HCT116 (cell line): ENCODE data around the gene KIF5C. TPM values are rescaled to one million over a fixed set of nuclear protein-coding genes. Genes with fewer than 3 reads are reported as not detected.

Experiments
- ATAC-seq: fragments of 200-7000 bp; cut with Tn5 transposase; 2 replicates; pipeline ENCODE4 v1.9.1; 2020; ENCODE audit warnings: mild to moderate bottlenecking, moderate library complexity
- BruUV-seq: library from RNA; stranded (reverse); fragments of 400-500 nt; replicated peaks from 2 replicates; lab custom pipeline; 2021; lab: Mats Ljungman, UMichigan
- CTCF ChIA-PET: fragments of 300-600 bp; sonication (Branson Sonifier 250); formaldehyde crosslinking; loops from one replicate; lab custom pipeline; 2021; ENCODE audit warnings: antibody characterized with exemption; lab: Charles Lee
- POLR2A ChIA-PET: fragments of 300-600, 350-600 bp; sonication (Branson Sonifier 250); formaldehyde crosslinking; loops from one replicate; lab custom pipeline; 2021; ENCODE audit warnings: antibody characterized with exemption; lab: Charles Lee
- RAD21 ChIA-PET, 2 experiments: fragments of 300-600 bp; sonication (Branson Sonifier 250); formaldehyde crosslinking; loops; one replicate each; lab custom pipeline; 2023; ENCODE audit warnings: low total read pairs in 2 of 2; ENCODE audit not compliant: uncharacterized antibody in 2 of 2, unreplicated experiment in 2 of 2, low non-redundant PET in 1 of 2; lab: Charles Lee
- DNase-seq: peaks from one replicate; pipeline ENCODE4 v3.0.0-alpha.2; 2010; ENCODE audit warnings: low read depth, low spot score
- H2AFZ ChIP-seq: fragments of 200-600 bp; shearing (Covaris generic), sonication (generic); 2 replicates; pipeline ENCODE4 v1.6.1; 2017; ENCODE audit warnings: low read depth, mixed run types, mixed read lengths, antibody characterized with exemption, low read length; ENCODE audit not compliant: poor library complexity, severe bottlenecking
- H3K27ac ChIP-seq: 2 replicates; pipeline ENCODE4 v1.5.1; 2012; ENCODE audit warnings: low read depth, low read length
- H3K27me3 ChIP-seq: fragments of 200-600 bp; sonication (generic); 2 replicates; pipeline ENCODE4 v1.6.1; 2016; ENCODE audit warnings: mixed run types, low read length, mixed read lengths; ENCODE audit not compliant: insufficient read depth
- H3K36me3 ChIP-seq, 2 experiments: fragments of 200-500 bp in 1 of 2; fragments of 200-600 bp in 1 of 2; sonication (Bioruptor generic) in 1 of 2; sonication (generic) in 1 of 2; 2 replicates each; pipeline versions ENCODE4 v1.5.1 to v1.6.1; 2014 to 2016; ENCODE audit warnings: low read length in 2 of 2, inconsistent platforms in 1 of 2, mixed read lengths in 1 of 2, mixed run types in 1 of 2; ENCODE audit not compliant: insufficient read depth in 2 of 2, control insufficient read depth in 1 of 2
- H3K4me1 ChIP-seq, 2 experiments: fragments of 200-600 bp in 1 of 2; sonication (generic) in 1 of 2; 2 replicates each; pipeline versions ENCODE4 v1.5.1 to v1.6.1; 2012 to 2017; ENCODE audit warnings: low read length in 2 of 2, inconsistent platforms in 1 of 2, mild to moderate bottlenecking in 1 of 2, mixed read lengths in 1 of 2, mixed run types in 1 of 2, moderate library complexity in 1 of 2; ENCODE audit not compliant: insufficient read depth in 2 of 2, control insufficient read depth in 1 of 2
- H3K4me2 ChIP-seq: fragments of 200-600 bp; sonication (generic); 2 replicates; pipeline ENCODE4 v1.6.1; 2017; ENCODE audit warnings: mixed run types, low read length, mixed read lengths
- H3K4me3 ChIP-seq, 2 experiments: fragments of 200-600 bp in 1 of 2; sonication (generic) in 1 of 2; replicated peaks in 1 of 2; 2 replicates each; pipeline ENCODE4 v1.5.1; 2011 to 2016; ENCODE audit warnings: low read length in 2 of 2, control low read depth in 1 of 2, low read depth in 1 of 2, mild to moderate bottlenecking in 1 of 2, mixed read lengths in 1 of 2, mixed run types in 1 of 2
- H3K79me2 ChIP-seq: fragments of 200-600 bp; sonication (generic); 2 replicates; pipeline ENCODE4 v1.6.1; 2017; ENCODE audit warnings: mild to moderate bottlenecking, mixed run types, low read length, moderate library complexity, mixed read lengths; ENCODE audit not compliant: insufficient read depth
- H3K9ac ChIP-seq: fragments of 200-600 bp; sonication (generic); 2 replicates; pipeline ENCODE4 v1.6.1; 2016; ENCODE audit warnings: low read length, mixed read lengths
- H3K9me2 ChIP-seq: fragments of 200-600 bp; sonication (generic), shearing (Covaris generic); 2 replicates; pipeline ENCODE4 v1.6.1; 2017; ENCODE audit warnings: mixed run types, mild to moderate bottlenecking, moderate library complexity; ENCODE audit not compliant: insufficient read depth
- H3K9me3 ChIP-seq, 2 experiments: fragments of 200-500 bp in 1 of 2; fragments of 200-600 bp in 1 of 2; sonication (Bioruptor generic) in 1 of 2; sonication (generic) in 1 of 2; 2 replicates each; pipeline ENCODE4 v1.6.1; 2014 to 2017; ENCODE audit warnings: low read length in 2 of 2, mixed read lengths in 2 of 2, inconsistent platforms in 1 of 2, low read depth in 1 of 2, mild to moderate bottlenecking in 1 of 2, mixed run types in 1 of 2, moderate library complexity in 1 of 2; ENCODE audit not compliant: control insufficient read depth in 1 of 2, insufficient read depth in 1 of 2
- H4K20me1 ChIP-seq: fragments of 200-600 bp; sonication (generic), shearing (Covaris generic); 2 replicates; pipeline ENCODE4 v1.6.1; 2017; ENCODE audit warnings: mixed run types, mild to moderate bottlenecking, moderate library complexity; ENCODE audit not compliant: insufficient read depth
- ATF3 ChIP-seq: IDR thresholded peaks from 2 replicates; pipeline ENCODE4 v1.6.1; 2012
- CBX3 ChIP-seq: IDR thresholded peaks from 2 replicates; pipeline ENCODE4 v1.6.1; 2012; ENCODE audit warnings: low read depth
- CEBPB ChIP-seq: IDR thresholded peaks from 2 replicates; pipeline ENCODE4 v1.6.1; 2012; ENCODE audit warnings: low read depth
- CTCF ChIP-seq, 3 experiments: fragments of 200-600 bp in 1 of 3; sonication (generic) in 1 of 3; IDR thresholded peaks in 2 of 3; conservative IDR thresholded peaks in 1 of 3; 2 replicates each; pipeline ENCODE4 v1.5.1; 2012 to 2017; ENCODE audit warnings: low read depth in 2 of 3, low read length in 2 of 3, antibody characterized with exemption in 1 of 3, borderline replicate concordance in 1 of 3, control low read depth in 1 of 3, mild to moderate bottlenecking in 1 of 3, mixed read lengths in 1 of 3, mixed run types in 1 of 3, moderate library complexity in 1 of 3; ENCODE audit not compliant: insufficient read depth in 1 of 3
- EGR1 ChIP-seq: IDR thresholded peaks from 2 replicates; pipeline ENCODE4 v1.6.1; 2012; ENCODE audit warnings: low read depth
- ELF1 ChIP-seq: IDR thresholded peaks from 2 replicates; pipeline ENCODE4 v1.6.1; 2012; ENCODE audit warnings: low read depth, borderline replicate concordance
- EZH2 ChIP-seq: fragments of 200-600 bp; sonication (generic); IDR thresholded peaks from 2 replicates; pipeline ENCODE4 v1.6.1; 2017; ENCODE audit warnings: antibody characterized with exemption, mixed run types
- EZH2phosphoT487 ChIP-seq: fragments of 200-600 bp; IDR thresholded peaks from 2 replicates; pipeline ENCODE4 v1.6.1; 2018; ENCODE audit warnings: antibody characterized with exemption, borderline replicate concordance
- FOSL1 ChIP-seq: IDR thresholded peaks from 2 replicates; pipeline ENCODE4 v1.6.1; 2012; ENCODE audit warnings: low read depth
- MAX ChIP-seq: IDR thresholded peaks from 2 replicates; pipeline ENCODE4 v1.6.1; 2012
- POLR2A ChIP-seq: IDR thresholded peaks from 2 replicates; pipeline ENCODE4 v1.7.0; 2011; ENCODE audit warnings: borderline replicate concordance; ENCODE audit not compliant: insufficient read depth, insufficient read length; ENCODE audit errors: extremely low read depth
- POLR2AphosphoS5 ChIP-seq: IDR thresholded peaks from 2 replicates; pipeline ENCODE4 v1.6.1; 2011; ENCODE audit warnings: mild to moderate bottlenecking, low read depth, low read length, moderate library complexity
- RAD21 ChIP-seq: IDR thresholded peaks from 2 replicates; pipeline ENCODE4 v1.6.1; 2012; ENCODE audit warnings: low read depth, mild to moderate bottlenecking
- SP1 ChIP-seq: IDR thresholded peaks from 2 replicates; pipeline ENCODE4 v1.6.1; 2012; ENCODE audit warnings: low read depth
- SRF ChIP-seq: IDR thresholded peaks from 2 replicates; pipeline ENCODE4 v1.6.1; 2012; ENCODE audit warnings: low read depth
- ZFX ChIP-seq: fragments of 450-650 bp; IDR thresholded peaks from 2 replicates; pipeline ENCODE4 v1.6.1; 2017
- ZNF274 ChIP-seq: fragments of 200-500 bp; sonication (Bioruptor generic); IDR thresholded peaks from 2 replicates; pipeline ENCODE4 v1.6.1; 2014; ENCODE audit warnings: mild to moderate bottlenecking, low read depth, low read length, inconsistent platforms
- intact Hi-C: fragments of 100-400 bp; cut with micrococcal nuclease; formaldehyde crosslinking; loops from 2 replicates; pipeline ENCODE4 v1.10.0; 2022
- total RNA-seq: library from RNA; stranded (reverse); gene quantifications from one replicate; pipeline ENCODE4 v1.2.1, GENCODE V29; 2021; ENCODE audit not compliant: unreplicated experiment
- TF ChIP-seq, protein P1 (sequence below): IDR thresholded peaks from 2 replicates; pipeline ENCODE4 v1.6.1; 2011; ENCODE audit warnings: mild to moderate bottlenecking, low read length, moderate library complexity; ENCODE audit not compliant: insufficient replicate concordance; ENCODE audit errors: extremely low read depth
- TF ChIP-seq, protein P2 (sequence below): IDR thresholded peaks from 2 replicates; pipeline ENCODE4 v1.6.1; 2012; ENCODE audit warnings: low read depth

KIF5C gene
- total RNA-seq, 1 experiment from 2014 or later: 6.5 TPM

DNA sequence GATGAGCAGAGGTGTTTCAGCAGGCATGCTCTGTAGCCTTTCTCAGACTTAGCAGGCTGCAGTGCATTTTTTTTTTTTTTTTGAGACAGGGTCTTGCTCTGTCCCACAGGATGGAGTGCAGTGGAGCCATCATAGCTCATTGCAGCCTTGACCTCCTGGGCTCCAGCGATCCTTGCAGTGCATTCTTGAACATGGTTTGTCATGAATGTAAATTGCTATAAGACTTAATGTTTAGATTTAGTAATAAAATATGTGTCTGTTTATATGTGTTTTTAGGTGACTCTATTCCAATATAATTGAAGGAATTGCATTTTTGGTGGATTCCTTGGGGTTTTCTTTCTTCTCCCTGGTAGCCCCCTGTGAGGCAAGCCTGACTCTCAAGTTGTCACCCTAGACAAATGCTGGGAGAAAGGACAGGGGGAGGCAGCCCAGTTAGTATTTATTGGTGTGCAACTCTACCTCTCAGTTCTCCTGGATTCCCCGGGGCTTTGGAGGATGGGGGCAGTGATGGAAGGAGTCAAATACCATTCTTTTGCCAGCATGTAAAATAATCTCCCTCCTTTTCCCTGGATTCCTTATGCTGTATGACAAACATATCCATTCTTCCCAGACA, 186.2 kb downstream of the KIF5C start:
- no peak overlapping the region for H3K27ac ChIP-seq
- no peak overlapping the region for H3K4me3 ChIP-seq
- CTCF ChIA-PET: no interaction called here
- H2AFZ ChIP-seq: no peak overlapping the region
- H3K79me2 ChIP-seq: no peaks in the 10 kb centered on the region
- no peak overlapping the region for H3K9ac ChIP-seq
- H3K4me2 ChIP-seq: no peak overlapping the region
- no peaks in the 10 kb centered on the region for H3K27me3 ChIP-seq
- H3K9me2 ChIP-seq: no peaks in the 10 kb centered on the region
- H4K20me1 ChIP-seq: no peaks in the 10 kb centered on the region
- no peak for ATAC-seq
- POLR2A ChIA-PET: no interaction called here
- RAD21 ChIA-PET: no interaction called here
- H3K9me3 ChIP-seq: no peaks in the 10 kb centered on the region
- intact Hi-C loops: no loop called here
- no peak for DNase-seq
- no peaks in the 10 kb centered on the region for H3K36me3 ChIP-seq
- peaks cover 0 to 5% of the 10 kb centered on the region in 2 experiments; a peak in 1 of 4 replicates for H3K4me1 ChIP-seq
- TF ChIP-seq EZH2 (no peak), RAD21 (no peak), CTCF (IDR thresholded peaks at IDR 0.05 in 2 of 3, conservative IDR thresholded peaks at IDR 0.05 in 1 of 3; ENCODE audit: borderline replicate concordance in 1 of 3, insufficient read depth in 1 of 3, low read depth in 2 of 3, low read length in 2 of 3) (no peak), ZNF274 (no peak), FOSL1 (no peak), POLR2AphosphoS5 (no peak), MAX (no peak), CEBPB (no peak), ATF3 (no peak), ZFX (no peak), CBX3 (no peak), ELF1 (no peak), EGR1 (no peak), EZH2phosphoT487 (no peak), SP1 (no peak), POLR2A (no peak), SRF (no peak)
- TF ChIP-seq, protein P1, sequence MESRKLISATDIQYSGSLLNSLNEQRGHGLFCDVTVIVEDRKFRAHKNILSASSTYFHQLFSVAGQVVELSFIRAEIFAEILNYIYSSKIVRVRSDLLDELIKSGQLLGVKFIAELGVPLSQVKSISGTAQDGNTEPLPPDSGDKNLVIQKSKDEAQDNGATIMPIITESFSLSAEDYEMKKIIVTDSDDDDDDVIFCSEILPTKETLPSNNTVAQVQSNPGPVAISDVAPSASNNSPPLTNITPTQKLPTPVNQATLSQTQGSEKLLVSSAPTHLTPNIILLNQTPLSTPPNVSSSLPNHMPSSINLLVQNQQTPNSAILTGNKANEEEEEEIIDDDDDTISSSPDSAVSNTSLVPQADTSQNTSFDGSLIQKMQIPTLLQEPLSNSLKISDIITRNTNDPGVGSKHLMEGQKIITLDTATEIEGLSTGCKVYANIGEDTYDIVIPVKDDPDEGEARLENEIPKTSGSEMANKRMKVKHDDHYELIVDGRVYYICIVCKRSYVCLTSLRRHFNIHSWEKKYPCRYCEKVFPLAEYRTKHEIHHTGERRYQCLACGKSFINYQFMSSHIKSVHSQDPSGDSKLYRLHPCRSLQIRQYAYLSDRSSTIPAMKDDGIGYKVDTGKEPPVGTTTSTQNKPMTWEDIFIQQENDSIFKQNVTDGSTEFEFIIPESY: no peak
- TF ChIP-seq, protein P2, sequence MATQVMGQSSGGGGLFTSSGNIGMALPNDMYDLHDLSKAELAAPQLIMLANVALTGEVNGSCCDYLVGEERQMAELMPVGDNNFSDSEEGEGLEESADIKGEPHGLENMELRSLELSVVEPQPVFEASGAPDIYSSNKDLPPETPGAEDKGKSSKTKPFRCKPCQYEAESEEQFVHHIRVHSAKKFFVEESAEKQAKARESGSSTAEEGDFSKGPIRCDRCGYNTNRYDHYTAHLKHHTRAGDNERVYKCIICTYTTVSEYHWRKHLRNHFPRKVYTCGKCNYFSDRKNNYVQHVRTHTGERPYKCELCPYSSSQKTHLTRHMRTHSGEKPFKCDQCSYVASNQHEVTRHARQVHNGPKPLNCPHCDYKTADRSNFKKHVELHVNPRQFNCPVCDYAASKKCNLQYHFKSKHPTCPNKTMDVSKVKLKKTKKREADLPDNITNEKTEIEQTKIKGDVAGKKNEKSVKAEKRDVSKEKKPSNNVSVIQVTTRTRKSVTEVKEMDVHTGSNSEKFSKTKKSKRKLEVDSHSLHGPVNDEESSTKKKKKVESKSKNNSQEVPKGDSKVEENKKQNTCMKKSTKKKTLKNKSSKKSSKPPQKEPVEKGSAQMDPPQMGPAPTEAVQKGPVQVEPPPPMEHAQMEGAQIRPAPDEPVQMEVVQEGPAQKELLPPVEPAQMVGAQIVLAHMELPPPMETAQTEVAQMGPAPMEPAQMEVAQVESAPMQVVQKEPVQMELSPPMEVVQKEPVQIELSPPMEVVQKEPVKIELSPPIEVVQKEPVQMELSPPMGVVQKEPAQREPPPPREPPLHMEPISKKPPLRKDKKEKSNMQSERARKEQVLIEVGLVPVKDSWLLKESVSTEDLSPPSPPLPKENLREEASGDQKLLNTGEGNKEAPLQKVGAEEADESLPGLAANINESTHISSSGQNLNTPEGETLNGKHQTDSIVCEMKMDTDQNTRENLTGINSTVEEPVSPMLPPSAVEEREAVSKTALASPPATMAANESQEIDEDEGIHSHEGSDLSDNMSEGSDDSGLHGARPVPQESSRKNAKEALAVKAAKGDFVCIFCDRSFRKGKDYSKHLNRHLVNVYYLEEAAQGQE: no peak
- no TSS peak for BruUV-seq
